CD4-positive, CD25-positive, alpha-beta regulatory T cell (primary cell): ENCODE results near the gene TTBK2. TPM values are rescaled to one million over a fixed set of nuclear protein-coding genes. Genes with fewer than 3 reads are reported as not detected.
A peak's percentile ranks its signal among the peaks of the same experiment; 100 is the strongest.
"Not testable (repeated sequence)": the region's sequence is repeated elsewhere in the genome, so short reads cannot be mapped to it uniquely, and the experiment has no call there.

Experiments used
- ATAC-seq, 2 donors: fragments of 150-1000 bp; cut with Tn5 transposase; one replicate each; pipeline ENCODE4 v1.10.0; 2021; ENCODE audit warnings: low read depth in 2 of 2, moderate number of reproducible peaks in 2 of 2, moderate library complexity in 1 of 2
- DNase-seq, 3 donors: peaks; one replicate each; pipeline versions ENCODE4 v3.0.0 to v3.0.0-alpha.2; 2012 to 2022; ENCODE audit warnings: mixed read lengths in 1 of 3
- H3K27ac ChIP-seq: one replicate; pipeline ENCODE4 v1.7.0; 2013; ENCODE audit warnings: mild to moderate bottlenecking, low read length; ENCODE audit not compliant: insufficient read depth, poor library complexity, severe bottlenecking
- H3K27me3 ChIP-seq: one replicate; pipeline ENCODE4 v1.7.0; 2013; ENCODE audit warnings: low read length; ENCODE audit not compliant: control insufficient read depth, insufficient read depth
- H3K36me3 ChIP-seq: one replicate; pipeline ENCODE4 v1.7.0; 2013; ENCODE audit warnings: mild to moderate bottlenecking, low read length, moderate library complexity; ENCODE audit not compliant: control insufficient read depth, insufficient read depth
- H3K4me1 ChIP-seq: 2 replicates; pipeline ENCODE4 v1.7.0; 2013; ENCODE audit warnings: mild to moderate bottlenecking, low read length; ENCODE audit not compliant: insufficient read depth, control insufficient read depth, poor library complexity, severe bottlenecking
- H3K4me3 ChIP-seq: one replicate; pipeline ENCODE4 v1.7.0; 2013; ENCODE audit warnings: low read depth, mild to moderate bottlenecking, low read length, moderate library complexity
- H3K9me3 ChIP-seq, 2 experiments: 1 replicate in 1 of 2; 2 replicates in 1 of 2; pipeline ENCODE4 v1.7.0; 2013; ENCODE audit warnings: low read length in 2 of 2, mild to moderate bottlenecking in 1 of 2, moderate library complexity in 1 of 2; ENCODE audit not compliant: control insufficient read depth in 2 of 2
- H3K27ac Mint-ChIP-seq, 3 donors: one replicate each; pipeline ENCODE4 v1.8.0; 2020 to 2022; ENCODE audit warnings: mild to moderate bottlenecking in 3 of 3, mixed read lengths in 3 of 3, moderate library complexity in 2 of 3
- H3K27me3 Mint-ChIP-seq: one replicate; pipeline ENCODE4 v1.8.0; 2022; ENCODE audit warnings: mild to moderate bottlenecking, mixed read lengths
- H3K36me3 Mint-ChIP-seq: one replicate; pipeline ENCODE4 v1.8.0; 2020; ENCODE audit warnings: mixed read lengths
- H3K4me1 Mint-ChIP-seq, 4 donors: one replicate each; pipeline ENCODE4 v1.8.0; 2020 to 2022; ENCODE audit warnings: mixed read lengths in 4 of 4, mild to moderate bottlenecking in 1 of 4
- H3K4me3 Mint-ChIP-seq, 4 donors: one replicate each; pipeline ENCODE4 v1.8.0; 2020 to 2022; ENCODE audit warnings: mild to moderate bottlenecking in 4 of 4, mixed read lengths in 4 of 4, moderate library complexity in 3 of 4
- H3K9me3 Mint-ChIP-seq, 7 donors: one replicate each; pipeline ENCODE4 v1.8.0; 2020 to 2022; ENCODE audit warnings: mixed read lengths in 7 of 7, mild to moderate bottlenecking in 3 of 7, moderate library complexity in 2 of 7
- polyA plus RNA-seq, 4 donors: library from polyadenylated mRNA; unstranded; fragments of 300-500 nt; fragmentation: Illumina TruSeq; gene quantifications; one replicate each; pipeline ENCODE4 v1.2.3, GENCODE V29; 2021
- total RNA-seq: library from RNA; stranded (reverse); gene quantifications from one replicate; pipeline ENCODE4 v1.2.3, GENCODE V29; 2022

Gene TTBK2
- total and polyA plus RNA-seq, 5 donors from 2014 or later, result 8.2 to 24.4 (median 8.5) TPM

- DNase-seq (no peak), ATAC-seq (no peak)
- peaks cover 0 to 13% (median 8%) of the 10 kb centered on the region in 4 donors for H3K4me1 Mint-ChIP-seq
- Histone ChIP-seq H3K27ac (no peak overlapping the region), H3K4me1 (no peaks in the 10 kb centered on the region), H3K36me3 (peaks cover 34% of the 10 kb centered on the region), H3K4me3 (no peak overlapping the region), H3K27me3 (no peaks in the 10 kb centered on the region), H3K9me3 (no peaks in the 10 kb centered on the region)
- H3K27ac Mint-ChIP-seq, result no peak overlapping the region
- peaks cover 0 to 11% (median 1%) of the 10 kb centered on the region in 7 donors for H3K9me3 Mint-ChIP-seq
- H3K4me3 Mint-ChIP-seq, result no peak overlapping the region
- peaks cover 61% of the 10 kb centered on the region for H3K36me3 Mint-ChIP-seq
- H3K27me3 Mint-ChIP-seq, result no peaks in the 10 kb centered on the region
Observed at GRCh38 chr15:42772144-42772543, 148.4 kb downstream of the TTBK2 start.

- DNase-seq, H3K27ac ChIP-seq, ATAC-seq, H3K27me3 Mint-ChIP-seq, H3K9me3 ChIP-seq, H3K4me3 Mint-ChIP-seq, H3K4me1 ChIP-seq, H3K4me3 ChIP-seq, H3K36me3 ChIP-seq, H3K27me3 ChIP-seq, H3K27ac Mint-ChIP-seq: not testable (repeated sequence)
- peaks cover 64% of the 10 kb centered on the region for H3K36me3 Mint-ChIP-seq
- peaks cover 3 to 32% (median 15%) of the 10 kb centered on the region in 7 donors for H3K9me3 Mint-ChIP-seq
- H3K4me1 Mint-ChIP-seq, result peaks cover 0 to 16% (median 10%) of the 10 kb centered on the region in 4 donors
Observed at GRCh38 chr15:42766109-42766508, 154.5 kb downstream of the TTBK2 start.

GRCh38 chr15:42764154-42764731, 156.3 kb downstream of the TTBK2 start:
- not testable (repeated sequence) for ATAC-seq, DNase-seq, H3K27me3 ChIP-seq, H3K27me3 Mint-ChIP-seq, H3K27ac Mint-ChIP-seq, H3K4me3 ChIP-seq, H3K27ac ChIP-seq, H3K4me1 ChIP-seq, H3K36me3 ChIP-seq, H3K4me3 Mint-ChIP-seq
- H3K9me3 ChIP-seq, result peaks cover 15% of the 10 kb centered on the region in 2 experiments
- Mint-ChIP-seq H3K4me1 (peaks cover 0 to 14% (median 7%) of the 10 kb centered on the region in 4 donors), H3K9me3 (peaks cover 3 to 45% (median 18%) of the 10 kb centered on the region in 7 donors), H3K36me3 (peaks cover 57% of the 10 kb centered on the region)

- H3K4me3 Mint-ChIP-seq, DNase-seq, H3K4me1 Mint-ChIP-seq, H3K27ac ChIP-seq, H3K27ac Mint-ChIP-seq, H3K27me3 Mint-ChIP-seq, ATAC-seq, H3K4me1 ChIP-seq, H3K27me3 ChIP-seq, H3K36me3 ChIP-seq, H3K4me3 ChIP-seq: not testable (repeated sequence)
- Mint-ChIP-seq H3K36me3 (peaks cover 39% of the 10 kb centered on the region), H3K9me3 (peaks cover 3 to 34% (median 18%) of the 10 kb centered on the region in 7 donors)
- peaks cover 15% of the 10 kb centered on the region in 2 experiments for H3K9me3 ChIP-seq
Observed at GRCh38 chr15:42761813-42762212, 158.8 kb downstream of the TTBK2 start.

- Mint-ChIP-seq H3K4me1 (peaks cover 4 to 5% (median 5%) of the 10 kb centered on the region in 4 donors), H3K27ac (no peak overlapping the region), H3K4me3 (peak overlapping the region in 1 of 4 donors; percentile 32), H3K36me3 (peaks cover 30% of the 10 kb centered on the region), H3K9me3 (peaks cover 3 to 31% (median 16%) of the 10 kb centered on the region in 7 donors), H3K27me3 (no peaks in the 10 kb centered on the region)
- DNase-seq, result no peak
- ATAC-seq, result no peak
- Histone ChIP-seq H3K36me3 (peaks cover 2% of the 10 kb centered on the region), H3K4me1 (no peaks in the 10 kb centered on the region), H3K9me3 (peaks cover 15% of the 10 kb centered on the region in 2 experiments), H3K27me3 (no peaks in the 10 kb centered on the region), H3K4me3 (no peak overlapping the region), H3K27ac (no peak overlapping the region)
Observed at GRCh38 chr15:42760759-42761158, 159.8 kb downstream of the TTBK2 start.

- Mint-ChIP-seq H3K4me1 (peaks cover 4 to 5% (median 5%) of the 10 kb centered on the region in 4 donors), H3K9me3 (peaks cover 3 to 25% (median 14%) of the 10 kb centered on the region in 7 donors), H3K27me3 (no peaks in the 10 kb centered on the region), H3K4me3 (no peak overlapping the region), H3K27ac (no peak overlapping the region), H3K36me3 (peaks cover 20% of the 10 kb centered on the region)
- no peak overlapping the region for H3K27ac ChIP-seq
- ATAC-seq (no peak), DNase-seq (no peak)
- H3K4me3 ChIP-seq, result no peak overlapping the region
- no peaks in the 10 kb centered on the region for H3K27me3 ChIP-seq
- H3K36me3 ChIP-seq, result peaks cover 2% of the 10 kb centered on the region
- H3K4me1 ChIP-seq, result no peaks in the 10 kb centered on the region
- peaks cover 15% of the 10 kb centered on the region in 2 experiments for H3K9me3 ChIP-seq
Observed at GRCh38 chr15:42759093-42759492, 161.5 kb downstream of the TTBK2 start.

- Histone ChIP-seq H3K27ac (no peak overlapping the region), H3K9me3 (peaks cover 5 to 7% of the 10 kb centered on the region in 2 experiments), H3K4me1 (no peaks in the 10 kb centered on the region), H3K4me3 (no peak overlapping the region), H3K27me3 (no peaks in the 10 kb centered on the region), H3K36me3 (peaks cover 36% of the 10 kb centered on the region)
- peaks cover 48% of the 10 kb centered on the region for H3K36me3 Mint-ChIP-seq
- no peak overlapping the region for H3K4me3 Mint-ChIP-seq
- peaks cover 0 to 17% (median 2%) of the 10 kb centered on the region in 7 donors for H3K9me3 Mint-ChIP-seq
- ATAC-seq (no peak), DNase-seq (no peak)
- H3K4me1 Mint-ChIP-seq, result peaks cover 0 to 3% (median 1%) of the 10 kb centered on the region in 4 donors
- H3K27me3 Mint-ChIP-seq, result no peaks in the 10 kb centered on the region
- no peak overlapping the region for H3K27ac Mint-ChIP-seq
Observed at GRCh38 chr15:42750306-42750705, 170.3 kb downstream of the TTBK2 start.

GRCh38 chr15:42749266-42749665, 171.3 kb downstream of the TTBK2 start:
- H3K4me1 ChIP-seq, result no peaks in the 10 kb centered on the region
- H3K36me3 ChIP-seq, result peaks cover 36% of the 10 kb centered on the region
- peaks cover 5 to 7% of the 10 kb centered on the region in 2 experiments for H3K9me3 ChIP-seq
- DNase-seq (no peak), ATAC-seq (no peak)
- H3K4me3 Mint-ChIP-seq, result no peak overlapping the region
- H3K36me3 Mint-ChIP-seq, result peaks cover 49% of the 10 kb centered on the region
- no peaks in the 10 kb centered on the region for H3K27me3 ChIP-seq
- H3K27ac ChIP-seq, result no peak overlapping the region
- H3K9me3 Mint-ChIP-seq, result peaks cover 0 to 17% (median 2%) of the 10 kb centered on the region in 7 donors
- peaks cover 0 to 5% (median 2%) of the 10 kb centered on the region in 4 donors for H3K4me1 Mint-ChIP-seq
- H3K27ac Mint-ChIP-seq, result no peak overlapping the region
- no peak overlapping the region for H3K4me3 ChIP-seq
- H3K27me3 Mint-ChIP-seq, result no peaks in the 10 kb centered on the region
